Endothelial cell of umbilical vein (primary cell): ENCODE data around the gene GRAMD1B. TPM values are rescaled to one million over a fixed set of nuclear protein-coding genes. Genes with fewer than 3 reads are reported as not detected.

Source experiments
- BruUV-seq: library from RNA; stranded (reverse); fragments of 400-500 nt; replicated peaks from 2 replicates; lab custom pipeline; 2021; lab: Mats Ljungman, UMichigan
- CTCF ChIA-PET: fragments of 300-600, 350-600 bp; sonication (Branson Sonifier 250); formaldehyde crosslinking; loops from one replicate; lab custom pipeline; 2021; ENCODE audit warnings: antibody characterized with exemption, inconsistent platforms; lab: Charles Lee
- POLR2A ChIA-PET: fragments of 300-600, 350-600 bp; sonication (Branson Sonifier 250); formaldehyde crosslinking; loops from one replicate; lab custom pipeline; 2021; ENCODE audit warnings: antibody characterized with exemption, inconsistent platforms; lab: Charles Lee
- DNase-seq: peaks from one replicate; pipeline ENCODE4 v3.0.0-alpha.2; 2011; ENCODE audit warnings: low read depth, low spot score
- FAIRE-seq: peaks from 2 replicates; lab custom pipeline; 2011; peaks lifted over from hg19 to GRCh38; lab: Jason Lieb, UNC
- H2AFZ ChIP-seq: 2 replicates; pipeline ENCODE4 v1.6.0; 2012; ENCODE audit warnings: low read depth, low read length, control low read depth, inconsistent platforms
- H3K27ac ChIP-seq: 2 replicates; pipeline ENCODE4 v1.5.1; 2011; ENCODE audit warnings: low read depth, mild to moderate bottlenecking, control low read depth, low read length, moderate library complexity; ENCODE audit not compliant: insufficient read depth
- H3K27me3 ChIP-seq, 2 experiments: 2 replicates each; pipeline versions ENCODE4 v1.6.0 to v1.6.1; 2011; ENCODE audit warnings: low read length in 2 of 2, mixed read lengths in 1 of 2; ENCODE audit not compliant: control insufficient read depth in 2 of 2, insufficient read depth in 2 of 2
- H3K36me3 ChIP-seq, 2 experiments: 2 replicates in 1 of 2; 3 replicates in 1 of 2; pipeline ENCODE4 v1.5.1; 2011; ENCODE audit warnings: low read length in 2 of 2, mild to moderate bottlenecking in 1 of 2, moderate library complexity in 1 of 2; ENCODE audit not compliant: control insufficient read depth in 2 of 2, insufficient read depth in 2 of 2; ENCODE audit errors: extremely low read depth in 1 of 2
- H3K4me1 ChIP-seq: 3 replicates; pipeline ENCODE4 v1.5.1; 2011; ENCODE audit warnings: mild to moderate bottlenecking, low read length; ENCODE audit not compliant: control insufficient read depth, insufficient read depth; ENCODE audit errors: extremely low read depth
- H3K4me2 ChIP-seq: 2 replicates; pipeline ENCODE4 v1.6.1; 2011; ENCODE audit warnings: low read length, control low read depth, mixed read lengths; ENCODE audit not compliant: insufficient read depth
- H3K4me3 ChIP-seq, 3 experiments: fragments of 200-600 bp in 1 of 3; sonication (generic), shearing (Covaris generic) in 1 of 3; replicated peaks in 1 of 3; 2 replicates each; pipeline ENCODE4 v1.5.1; 2011 to 2016; ENCODE audit warnings: control low read depth in 3 of 3, low read length in 3 of 3, mild to moderate bottlenecking in 2 of 3, inconsistent platforms in 1 of 3, low read depth in 1 of 3, moderate library complexity in 1 of 3; ENCODE audit not compliant: insufficient read depth in 1 of 3
- H3K79me2 ChIP-seq: 2 replicates; pipeline ENCODE4 v1.6.0; 2012; ENCODE audit warnings: low read length, inconsistent platforms; ENCODE audit not compliant: control insufficient read depth, insufficient read depth
- H3K9ac ChIP-seq: replicated peaks from 2 replicates; pipeline ENCODE3; 2011; ENCODE audit warnings: low read length, control low read depth; ENCODE audit not compliant: insufficient read depth; ENCODE audit errors: extremely low read depth
- H3K9me1 ChIP-seq: replicated peaks from 3 replicates; pipeline ENCODE4 v1.6.0; 2011; ENCODE audit warnings: mild to moderate bottlenecking, low read length; ENCODE audit not compliant: control insufficient read depth, insufficient read depth; ENCODE audit errors: extremely low read depth
- H3K9me3 ChIP-seq: replicated peaks from 2 replicates; pipeline ENCODE4 v1.5.1; 2012; ENCODE audit warnings: low read length, inconsistent platforms; ENCODE audit not compliant: control insufficient read depth, insufficient read depth
- H4K20me1 ChIP-seq: replicated peaks from 2 replicates; pipeline ENCODE3; 2011; ENCODE audit warnings: mild to moderate bottlenecking, low read length; ENCODE audit not compliant: control insufficient read depth, insufficient read depth; ENCODE audit errors: extremely low read depth
- EZH2 ChIP-seq: IDR thresholded peaks from 2 replicates; pipeline ENCODE4 v1.6.1; 2012; ENCODE audit warnings: borderline replicate concordance, low read depth, mild to moderate bottlenecking, moderate library complexity, low read length, inconsistent platforms; ENCODE audit not compliant: severe bottlenecking
- FOS ChIP-seq: IDR thresholded peaks from 2 replicates; pipeline ENCODE4 v1.6.1; 2011; ENCODE audit warnings: mild to moderate bottlenecking, low read length, moderate library complexity, borderline replicate concordance; ENCODE audit not compliant: insufficient read depth
- GATA2 ChIP-seq: IDR thresholded peaks from 2 replicates; pipeline ENCODE4 v1.7.0; 2011; ENCODE audit warnings: low read depth, mild to moderate bottlenecking, moderate library complexity, mixed read lengths, low read length; ENCODE audit not compliant: insufficient read length, insufficient read depth
- JUN ChIP-seq: IDR thresholded peaks from 2 replicates; pipeline ENCODE4 v1.6.1; 2011; ENCODE audit warnings: borderline replicate concordance, low read depth; ENCODE audit not compliant: insufficient read length, insufficient read depth
- MYC ChIP-seq: IDR thresholded peaks from one replicate; pipeline ENCODE4 v1.6.1; 2011; ENCODE audit warnings: mild to moderate bottlenecking, low read depth, low read length
- POLR2A ChIP-seq: IDR thresholded peaks from 2 replicates; pipeline ENCODE4 v1.6.1; 2012; ENCODE audit warnings: low read depth, mild to moderate bottlenecking, control low read depth, low read length
- POLR2AphosphoS5 ChIP-seq: IDR thresholded peaks from 2 replicates; pipeline ENCODE4 v1.6.1; 2012; ENCODE audit warnings: low read depth, mild to moderate bottlenecking, control low read depth, low read length, moderate library complexity; ENCODE audit not compliant: insufficient read depth
- dilution Hi-C: fragments of 300-500 bp; cut with MboI; formaldehyde crosslinking; loops from one replicate; pipeline ENCODE4 v1.15.0; 2019; ENCODE audit warnings: low sequenced_read_pairs; ENCODE audit not compliant: extremely low pct_ligation_motif_present
- intact Hi-C: fragments of 100-400 bp; cut with micrococcal nuclease; formaldehyde crosslinking; loops from one replicate; pipeline ENCODE4 v1.10.0; 2022
- polyA plus RNA-seq, 4 experiments: library from polyadenylated mRNA; depleted of rRNA in 3 of 4; stranded (reverse) in 3 of 4; unstranded in 1 of 4; fragments of >200 nt; gene quantifications; 2 replicates each; pipeline versions ENCODE4 v1.2.1 to v1.2.3, GENCODE V29; 2011 to 2012; ENCODE audit warnings: missing spikeins in 1 of 4
- total RNA-seq: library from RNA; stranded (reverse); gene quantifications from 2 replicates; pipeline ENCODE4 v1.2.3, GENCODE V29; 2021
- TF ChIP-seq, protein P1 (sequence below), 2 donors: IDR thresholded peaks; 1 replicate in 1 of 2; 2 replicates in 1 of 2; pipeline ENCODE4 v1.5.1; 2011; ENCODE audit warnings: low read length in 2 of 2, mild to moderate bottlenecking in 2 of 2, moderate library complexity in 2 of 2, control low read depth in 1 of 2, inconsistent platforms in 1 of 2, low read depth in 1 of 2; ENCODE audit not compliant: insufficient read depth in 1 of 2; ENCODE audit errors: extremely low read depth in 1 of 2
- TF ChIP-seq, protein P2 (sequence below): IDR thresholded peaks from 2 replicates; pipeline ENCODE4 v1.6.1; 2011; ENCODE audit not compliant: insufficient read depth, insufficient read length

The GRAMD1B gene
- total and polyA plus RNA-seq, 2 donors (not counting 3 experiments of a cell fraction or from before 2014, with no cell fraction given), result 5.1 to 11.1 TPM

DNA sequence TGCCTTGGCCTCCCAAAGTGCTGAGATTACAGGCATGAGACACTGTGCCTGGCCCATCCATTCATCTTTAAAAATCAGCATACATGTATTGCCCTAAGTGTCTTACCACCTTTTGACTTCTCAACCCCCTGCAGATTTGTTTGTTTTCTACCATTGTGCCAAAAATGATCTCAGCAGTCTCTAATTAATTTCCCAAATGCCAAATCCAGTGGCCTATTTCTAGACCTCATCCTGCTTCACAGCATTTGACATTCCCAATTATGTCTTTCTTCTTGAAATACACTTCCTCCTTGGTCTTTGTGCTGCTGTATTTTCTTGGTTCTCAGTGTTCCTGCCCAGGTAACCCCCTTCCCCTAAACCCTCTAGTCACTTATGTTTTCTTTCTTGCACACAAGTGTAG, 46.0 kb upstream of the GRAMD1B start:
- Histone ChIP-seq H3K79me2 (no peaks in the 10 kb centered on the region), H3K9me1 (no peaks in the 10 kb centered on the region), H3K27me3 (peaks cover 3 to 5% of the 10 kb centered on the region in 2 experiments), H3K36me3 (no peaks in the 10 kb centered on the region), H3K9ac (no peak overlapping the region), H3K9me3 (no peaks in the 10 kb centered on the region), H3K4me2 (no peak overlapping the region), H4K20me1 (no peaks in the 10 kb centered on the region), H3K27ac (no peak overlapping the region), H2AFZ (no peak overlapping the region), H3K4me3 (no peak overlapping the region), H3K4me1 (no peaks in the 10 kb centered on the region)
- CTCF ChIA-PET, result no interaction called here
- POLR2A ChIA-PET, result no interaction called here
- no peak for TF ChIP-seq POLR2A
- TF ChIP-seq, protein P1, sequence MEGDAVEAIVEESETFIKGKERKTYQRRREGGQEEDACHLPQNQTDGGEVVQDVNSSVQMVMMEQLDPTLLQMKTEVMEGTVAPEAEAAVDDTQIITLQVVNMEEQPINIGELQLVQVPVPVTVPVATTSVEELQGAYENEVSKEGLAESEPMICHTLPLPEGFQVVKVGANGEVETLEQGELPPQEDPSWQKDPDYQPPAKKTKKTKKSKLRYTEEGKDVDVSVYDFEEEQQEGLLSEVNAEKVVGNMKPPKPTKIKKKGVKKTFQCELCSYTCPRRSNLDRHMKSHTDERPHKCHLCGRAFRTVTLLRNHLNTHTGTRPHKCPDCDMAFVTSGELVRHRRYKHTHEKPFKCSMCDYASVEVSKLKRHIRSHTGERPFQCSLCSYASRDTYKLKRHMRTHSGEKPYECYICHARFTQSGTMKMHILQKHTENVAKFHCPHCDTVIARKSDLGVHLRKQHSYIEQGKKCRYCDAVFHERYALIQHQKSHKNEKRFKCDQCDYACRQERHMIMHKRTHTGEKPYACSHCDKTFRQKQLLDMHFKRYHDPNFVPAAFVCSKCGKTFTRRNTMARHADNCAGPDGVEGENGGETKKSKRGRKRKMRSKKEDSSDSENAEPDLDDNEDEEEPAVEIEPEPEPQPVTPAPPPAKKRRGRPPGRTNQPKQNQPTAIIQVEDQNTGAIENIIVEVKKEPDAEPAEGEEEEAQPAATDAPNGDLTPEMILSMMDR (IDR thresholded peaks at IDR 0.05; ENCODE audit: extremely low read depth in 1 of 2, insufficient read depth in 1 of 2, low read depth in 1 of 2, low read length in 2 of 2), result no peak
- TF ChIP-seq, protein P2, sequence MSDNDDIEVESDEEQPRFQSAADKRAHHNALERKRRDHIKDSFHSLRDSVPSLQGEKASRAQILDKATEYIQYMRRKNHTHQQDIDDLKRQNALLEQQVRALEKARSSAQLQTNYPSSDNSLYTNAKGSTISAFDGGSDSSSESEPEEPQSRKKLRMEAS, result no peak
- no peak for TF ChIP-seq EZH2
- no peak for TF ChIP-seq MYC
- TF ChIP-seq POLR2AphosphoS5, result no peak
- TF ChIP-seq GATA2, result no peak
- no peak for TF ChIP-seq JUN
- TF ChIP-seq FOS, result no peak
- dilution Hi-C loops (no loop called here), intact Hi-C loops (no loop called here)
- no TSS peak for BruUV-seq
- no peak for DNase-seq
- FAIRE-seq, result no peak
